Suprapubic skin (tissue), 4 donors: Measurements from ENCODE around the gene SRPK1. TPM values are rescaled to one million over a fixed set of nuclear protein-coding genes. Genes with fewer than 3 reads are reported as not detected.

Source experiments
- DNase-seq, 2 donors: peaks; one replicate each; pipeline ENCODE4 v3.0.0-alpha.2; 2019; ENCODE audit warnings: low spot score in 2 of 2
- H3K27ac ChIP-seq: fragments of 200-600 bp; sonication (generic); one replicate; pipeline ENCODE4 v1.5.1; 2019
- H3K27me3 ChIP-seq: fragments of 200-600 bp; sonication (generic); one replicate; pipeline ENCODE4 v1.5.1; 2019
- H3K36me3 ChIP-seq: fragments of 200-600 bp; sonication (generic); one replicate; pipeline ENCODE4 v1.5.1; 2019
- H3K4me1 ChIP-seq: fragments of 200-600 bp; sonication (generic); one replicate; pipeline ENCODE4 v1.5.1; 2019
- H3K4me3 ChIP-seq: fragments of 200-600 bp; sonication (generic); one replicate; pipeline ENCODE4 v1.5.1; 2019; ENCODE audit warnings: mild to moderate bottlenecking
- H3K9me3 ChIP-seq: fragments of 200-600 bp; sonication (generic); one replicate; pipeline ENCODE4 v1.5.1; 2019
- CTCF ChIP-seq, 2 donors: fragments of 200-600 bp in 1 of 2; fragments of 450-650 bp in 1 of 2; sonication (generic) in 1 of 2; IDR thresholded peaks; one replicate each; pipeline ENCODE4 v1.5.1; 2016 to 2019; ENCODE audit warnings: antibody characterized with exemption in 2 of 2, mild to moderate bottlenecking in 1 of 2, moderate library complexity in 1 of 2
- EP300 ChIP-seq: sonication (generic); formaldehyde crosslinking; IDR thresholded peaks from one replicate; pipeline ENCODE4 v1.6.1; 2017; ENCODE audit warnings: antibody characterized with exemption
- POLR2A ChIP-seq, 2 donors: fragments of 450-650 bp; IDR thresholded peaks; one replicate each; pipeline ENCODE4 v1.6.1; 2017; ENCODE audit warnings: antibody characterized with exemption in 2 of 2, mild to moderate bottlenecking in 2 of 2, moderate library complexity in 2 of 2
- POLR2AphosphoS5 ChIP-seq, 3 donors: sonication (generic); formaldehyde crosslinking; IDR thresholded peaks; one replicate each; pipeline ENCODE4 v1.6.1; 2017; ENCODE audit warnings: antibody characterized with exemption in 3 of 3
- WGBS: methylation state at CpG from one replicate; pipeline ENCODE4 v1.1.5; 2018; 5-methylcytosine and 5-hydroxymethylcytosine counted together
- total RNA-seq, 4 donors: library from RNA; depleted of rRNA; stranded (reverse); fragments of >200 nt; gene quantifications; one replicate each; pipeline ENCODE4 v1.1.0, GENCODE V29; 2016

SRPK1 gene
- total RNA-seq, 4 donors from 2014 or later = 73.9 to 127 (median 91.2) TPM

- no peak for DNase-seq
- peaks cover 41% of the 10 kb centered on the region for H3K36me3 ChIP-seq
- no peak for TF ChIP-seq POLR2A (IDR thresholded peaks at IDR 0.05)
- no peak for TF ChIP-seq EP300
- TF ChIP-seq CTCF (IDR thresholded peaks at IDR 0.05) = no peak
- no peak for TF ChIP-seq POLR2AphosphoS5 (IDR thresholded peaks at IDR 0.05)
- no peaks in the 10 kb centered on the region for H3K4me1 ChIP-seq
- no peaks in the 10 kb centered on the region for H3K27me3 ChIP-seq
- no peak overlapping the region for H3K27ac ChIP-seq
- H3K9me3 ChIP-seq = no peaks in the 10 kb centered on the region
- no peak overlapping the region for H3K4me3 ChIP-seq
- WGBS = 75% methylated on average over 2 of the region's 2 CpGs
These were observed 70.7 kb downstream of the SRPK1 start for GRCh38 chr6:35850208-35850607.

GRCh38 chr6:35844290-35844689 lies 76.6 kb downstream of the SRPK1 start:
- Histone ChIP-seq H3K36me3 (peaks cover 17% of the 10 kb centered on the region), H3K27ac (no peak overlapping the region), H3K4me1 (no peaks in the 10 kb centered on the region), H3K27me3 (no peaks in the 10 kb centered on the region), H3K4me3 (no peak overlapping the region), H3K9me3 (no peaks in the 10 kb centered on the region)
- DNase-seq = no peak
- TF ChIP-seq CTCF (IDR thresholded peaks at IDR 0.05) = no peak
- 97% methylated on average over 3 of the region's 3 CpGs for WGBS

GRCh38 chr6:35842381-35842780 lies 78.5 kb downstream of the SRPK1 start:
- TF ChIP-seq POLR2A (IDR thresholded peaks at IDR 0.05) (no peak), POLR2AphosphoS5 (IDR thresholded peaks at IDR 0.05) (no peak), EP300 (no peak), CTCF (IDR thresholded peaks at IDR 0.05) (no peak)
- Histone ChIP-seq H3K36me3 (peaks cover 25% of the 10 kb centered on the region), H3K4me3 (no peak overlapping the region), H3K4me1 (no peaks in the 10 kb centered on the region), H3K27ac (no peak overlapping the region), H3K27me3 (no peaks in the 10 kb centered on the region), H3K9me3 (no peaks in the 10 kb centered on the region)
- DNase-seq = no peak
- WGBS = 98% methylated on average over 3 of the region's 3 CpGs

- WGBS = 100% methylated on average over 1 of the region's 1 CpG
- Histone ChIP-seq H3K4me3 (no peak overlapping the region), H3K27me3 (no peaks in the 10 kb centered on the region), H3K9me3 (no peaks in the 10 kb centered on the region), H3K36me3 (peaks cover 37% of the 10 kb centered on the region), H3K27ac (no peak overlapping the region), H3K4me1 (no peaks in the 10 kb centered on the region)
- DNase-seq = no peak
- no peak for TF ChIP-seq POLR2AphosphoS5 (IDR thresholded peaks at IDR 0.05)
- no peak for TF ChIP-seq POLR2A (IDR thresholded peaks at IDR 0.05)
- TF ChIP-seq EP300 = no peak
- no peak for TF ChIP-seq CTCF (IDR thresholded peaks at IDR 0.05)
These were observed 81.9 kb downstream of the SRPK1 start for GRCh38 chr6:35839019-35839418.

GRCh38 chr6:35833536-35833935 lies 87.4 kb downstream of the SRPK1 start:
- no peak overlapping the region for H3K4me3 ChIP-seq
- WGBS = 83% methylated on average over 7 of the region's 7 CpGs
- TF ChIP-seq EP300 = no peak
- no peak for TF ChIP-seq POLR2AphosphoS5 (IDR thresholded peaks at IDR 0.05)
- no peak for TF ChIP-seq CTCF (IDR thresholded peaks at IDR 0.05)
- TF ChIP-seq POLR2A (IDR thresholded peaks at IDR 0.05) = no peak
- no peak for DNase-seq
- no peak overlapping the region for H3K27ac ChIP-seq
- no peaks in the 10 kb centered on the region for H3K4me1 ChIP-seq
- H3K27me3 ChIP-seq = no peaks in the 10 kb centered on the region
- peaks cover 19% of the 10 kb centered on the region for H3K36me3 ChIP-seq
- H3K9me3 ChIP-seq = no peaks in the 10 kb centered on the region
